ENCODE data around the gene TAF15.

DNA sequence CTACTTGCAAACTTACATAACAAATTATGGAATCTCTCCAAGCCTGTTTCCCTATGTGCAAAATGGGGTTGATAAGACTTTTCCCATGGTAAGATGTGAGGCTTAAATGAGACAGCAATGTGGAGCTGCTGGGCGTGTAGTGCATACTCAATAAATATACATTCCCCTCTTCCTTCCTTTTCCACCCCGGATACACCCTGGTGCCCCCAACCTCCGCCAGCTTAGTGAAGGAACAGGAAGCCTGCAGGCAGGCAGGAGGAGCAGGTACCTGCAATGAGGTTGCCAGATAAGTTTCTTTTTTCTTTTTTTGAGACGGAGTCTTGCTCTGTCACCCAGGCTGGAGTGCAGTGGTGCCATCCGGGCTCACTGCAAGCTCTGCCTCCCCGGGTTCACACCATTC is 33.7 kb upstream of the TAF15 start:
- TF ChIP-seq, protein P1, sequence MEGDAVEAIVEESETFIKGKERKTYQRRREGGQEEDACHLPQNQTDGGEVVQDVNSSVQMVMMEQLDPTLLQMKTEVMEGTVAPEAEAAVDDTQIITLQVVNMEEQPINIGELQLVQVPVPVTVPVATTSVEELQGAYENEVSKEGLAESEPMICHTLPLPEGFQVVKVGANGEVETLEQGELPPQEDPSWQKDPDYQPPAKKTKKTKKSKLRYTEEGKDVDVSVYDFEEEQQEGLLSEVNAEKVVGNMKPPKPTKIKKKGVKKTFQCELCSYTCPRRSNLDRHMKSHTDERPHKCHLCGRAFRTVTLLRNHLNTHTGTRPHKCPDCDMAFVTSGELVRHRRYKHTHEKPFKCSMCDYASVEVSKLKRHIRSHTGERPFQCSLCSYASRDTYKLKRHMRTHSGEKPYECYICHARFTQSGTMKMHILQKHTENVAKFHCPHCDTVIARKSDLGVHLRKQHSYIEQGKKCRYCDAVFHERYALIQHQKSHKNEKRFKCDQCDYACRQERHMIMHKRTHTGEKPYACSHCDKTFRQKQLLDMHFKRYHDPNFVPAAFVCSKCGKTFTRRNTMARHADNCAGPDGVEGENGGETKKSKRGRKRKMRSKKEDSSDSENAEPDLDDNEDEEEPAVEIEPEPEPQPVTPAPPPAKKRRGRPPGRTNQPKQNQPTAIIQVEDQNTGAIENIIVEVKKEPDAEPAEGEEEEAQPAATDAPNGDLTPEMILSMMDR (IDR thresholded peaks at IDR 0.05) = no peak
- no peak for TF ChIP-seq POLR2A (IDR thresholded peaks at IDR 0.05)

Data from Peyer's patch (tissue), 4 donors.